Cardiac muscle cell (in vitro differentiated cells and primary cell): ENCODE measurements around the gene SLC24A3. TPM values are rescaled to one million over a fixed set of nuclear protein-coding genes. Genes with fewer than 3 reads are reported as not detected.

Source experiments
- DNase-seq, 2 donors: peaks; one replicate each; pipeline versions ENCODE4 v3.0.0 to v3.0.0-alpha.2; 2010 to 2017; ENCODE audit warnings: low read depth in 1 of 2, low spot score in 1 of 2
- H3K27ac ChIP-seq: fragments of 200-600 bp; sonication (generic); 2 replicates; pipeline ENCODE4 v1.5.1; 2016
- H3K27me3 ChIP-seq: fragments of 200-600 bp; sonication (generic); 2 replicates; pipeline ENCODE4 v1.6.0; 2016; ENCODE audit warnings: control low read depth
- H3K36me3 ChIP-seq: fragments of 200-600 bp; sonication (generic); 2 replicates; pipeline ENCODE4 v1.5.1; 2016; ENCODE audit warnings: control low read depth
- H3K4me1 ChIP-seq: fragments of 200-600 bp; sonication (generic); 2 replicates; pipeline ENCODE4 v1.8.1; 2017; ENCODE audit warnings: low read depth, mild to moderate bottlenecking, mixed run types
- H3K4me3 ChIP-seq: fragments of 200-600 bp; sonication (generic); 2 replicates; pipeline ENCODE4 v1.5.1; 2016; ENCODE audit warnings: mild to moderate bottlenecking
- H3K9me3 ChIP-seq: fragments of 200-600 bp; sonication (generic); 2 replicates; pipeline ENCODE4 v1.5.1; 2017; ENCODE audit warnings: low read depth, mild to moderate bottlenecking, control low read depth
- polyA plus RNA-seq: library from polyadenylated mRNA; unstranded; fragments of >200 nt; fragmentation: Nextera tagmentation; extraction: Ambion mirVana; gene quantifications from 2 replicates; pipeline ENCODE4 v1.2.1, GENCODE V29; 2016
- total RNA-seq: library from RNA; depleted of rRNA; stranded (reverse); fragments of >200 nt; gene quantifications from 2 replicates; pipeline ENCODE4 v1.2.3, GENCODE V29; 2016
- TF ChIP-seq, protein P1 (sequence below): IDR thresholded peaks from 2 replicates; pipeline ENCODE4 v1.5.1; 2012; ENCODE audit warnings: low read depth, mild to moderate bottlenecking, low read length

Gene SLC24A3
- total and polyA plus RNA-seq, 2 experiments from 2014 or later: 1.6 to 1.7 TPM

DNA sequence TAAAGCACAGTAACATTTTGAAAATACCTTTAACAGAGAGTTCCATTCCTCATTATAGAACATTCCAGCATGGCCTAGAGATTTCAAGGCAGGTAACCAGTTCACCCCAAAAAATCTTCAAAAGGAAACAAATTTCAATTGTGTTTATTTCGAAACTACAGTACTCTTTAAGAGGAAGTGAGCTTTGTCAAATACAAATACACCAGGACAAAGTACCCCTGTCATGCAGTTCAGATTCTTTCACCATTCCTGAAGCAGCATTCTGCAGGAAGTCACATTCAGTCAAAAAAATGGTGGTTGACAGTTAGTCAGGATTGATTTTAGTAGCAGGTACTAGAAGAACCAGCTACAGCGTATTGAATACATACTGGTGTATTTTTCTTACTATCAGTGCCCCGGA, 456.0 kb downstream of the SLC24A3 start:
- no peaks in the 10 kb centered on the region for H3K9me3 ChIP-seq
- H3K27me3 ChIP-seq: peaks cover 5% of the 10 kb centered on the region
- H3K4me1 ChIP-seq: no peaks in the 10 kb centered on the region
- no peak overlapping the region for H3K4me3 ChIP-seq
- no peak for DNase-seq
- TF ChIP-seq, protein P1, sequence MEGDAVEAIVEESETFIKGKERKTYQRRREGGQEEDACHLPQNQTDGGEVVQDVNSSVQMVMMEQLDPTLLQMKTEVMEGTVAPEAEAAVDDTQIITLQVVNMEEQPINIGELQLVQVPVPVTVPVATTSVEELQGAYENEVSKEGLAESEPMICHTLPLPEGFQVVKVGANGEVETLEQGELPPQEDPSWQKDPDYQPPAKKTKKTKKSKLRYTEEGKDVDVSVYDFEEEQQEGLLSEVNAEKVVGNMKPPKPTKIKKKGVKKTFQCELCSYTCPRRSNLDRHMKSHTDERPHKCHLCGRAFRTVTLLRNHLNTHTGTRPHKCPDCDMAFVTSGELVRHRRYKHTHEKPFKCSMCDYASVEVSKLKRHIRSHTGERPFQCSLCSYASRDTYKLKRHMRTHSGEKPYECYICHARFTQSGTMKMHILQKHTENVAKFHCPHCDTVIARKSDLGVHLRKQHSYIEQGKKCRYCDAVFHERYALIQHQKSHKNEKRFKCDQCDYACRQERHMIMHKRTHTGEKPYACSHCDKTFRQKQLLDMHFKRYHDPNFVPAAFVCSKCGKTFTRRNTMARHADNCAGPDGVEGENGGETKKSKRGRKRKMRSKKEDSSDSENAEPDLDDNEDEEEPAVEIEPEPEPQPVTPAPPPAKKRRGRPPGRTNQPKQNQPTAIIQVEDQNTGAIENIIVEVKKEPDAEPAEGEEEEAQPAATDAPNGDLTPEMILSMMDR: no peak
- H3K27ac ChIP-seq: no peak overlapping the region
- no peaks in the 10 kb centered on the region for H3K36me3 ChIP-seq

DNA sequence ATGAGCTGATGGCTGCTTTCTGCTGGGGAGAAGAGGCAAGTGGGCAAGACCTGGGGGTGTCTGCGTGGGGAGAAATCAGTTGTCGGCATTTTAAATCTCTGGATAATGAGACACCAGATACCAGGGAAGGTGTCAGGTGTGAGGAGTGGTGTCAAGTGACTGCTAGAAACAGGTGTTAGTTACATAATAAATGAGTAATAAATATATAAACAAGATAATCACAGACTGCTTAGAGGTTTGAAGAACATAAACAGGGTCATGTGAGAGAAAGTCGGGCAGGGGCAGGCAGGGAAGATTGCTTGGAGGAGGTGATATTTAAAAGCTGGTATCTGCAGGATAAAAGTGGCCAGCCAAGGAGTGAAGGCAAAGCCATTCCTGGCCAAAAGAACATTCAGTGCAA, 458.4 kb downstream of the SLC24A3 start:
- Histone ChIP-seq H3K4me3 (no peak overlapping the region), H3K27ac (no peak overlapping the region), H3K4me1 (no peaks in the 10 kb centered on the region), H3K36me3 (no peaks in the 10 kb centered on the region), H3K27me3 (no peaks in the 10 kb centered on the region), H3K9me3 (no peaks in the 10 kb centered on the region)
- no peak for DNase-seq
- TF ChIP-seq, protein P1: no peak

DNA sequence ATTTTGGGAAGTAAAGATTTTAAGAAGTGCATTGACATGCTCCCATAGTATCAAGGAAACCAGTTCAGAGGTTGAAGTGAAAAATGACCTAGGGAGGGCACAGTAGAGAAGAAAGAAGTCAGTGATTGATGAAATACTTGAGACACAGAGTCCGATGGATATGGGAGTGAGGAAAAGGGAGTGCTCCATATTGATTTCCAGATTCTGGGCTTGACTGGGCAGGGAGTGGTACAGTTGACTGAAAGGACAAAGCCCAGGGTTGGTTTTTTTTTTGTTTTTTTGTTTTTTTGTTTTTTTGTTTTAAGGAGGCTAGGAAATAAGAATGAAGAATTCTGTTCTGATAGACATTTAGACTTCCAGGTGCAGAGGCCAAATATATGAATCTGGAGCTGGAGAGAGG, 458.9 kb downstream of the SLC24A3 start:
- no peak for DNase-seq

DNA sequence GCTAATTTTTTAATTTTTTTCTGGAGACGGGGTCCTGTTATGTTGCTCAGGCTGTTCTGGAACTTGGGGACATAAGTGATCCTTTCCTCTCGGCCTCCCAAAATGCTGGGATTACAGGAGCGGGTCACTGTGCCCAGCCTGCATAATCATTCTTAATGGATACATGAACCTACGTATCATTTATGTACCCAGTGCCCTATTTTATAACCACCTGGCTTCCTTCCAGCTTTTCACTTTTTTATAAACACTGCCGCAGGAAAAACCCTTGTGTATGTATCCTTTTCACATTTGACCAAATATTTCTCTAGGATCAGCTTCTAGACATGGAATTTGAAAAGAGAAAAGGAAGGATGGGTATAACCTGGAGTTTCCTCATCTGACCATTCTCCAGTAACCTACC, 460.1 kb downstream of the SLC24A3 start:
- H3K36me3 ChIP-seq: no peaks in the 10 kb centered on the region
- H3K4me3 ChIP-seq: no peak overlapping the region
- H3K4me1 ChIP-seq: no peaks in the 10 kb centered on the region
- TF ChIP-seq, protein P1: no peak
- no peak for DNase-seq
- H3K9me3 ChIP-seq: no peaks in the 10 kb centered on the region
- H3K27ac ChIP-seq: no peak overlapping the region
- H3K27me3 ChIP-seq: no peaks in the 10 kb centered on the region

More for the DNA sequence above, 458.9 kb downstream of the SLC24A3 start:
- no peaks in the 10 kb centered on the region for H3K9me3 ChIP-seq
- no peaks in the 10 kb centered on the region for H3K36me3 ChIP-seq
- H3K4me3 ChIP-seq: no peak overlapping the region
- TF ChIP-seq, protein P1: no peak
- no peaks in the 10 kb centered on the region for H3K4me1 ChIP-seq
- no peaks in the 10 kb centered on the region for H3K27me3 ChIP-seq
- H3K27ac ChIP-seq: no peak overlapping the region

DNA sequence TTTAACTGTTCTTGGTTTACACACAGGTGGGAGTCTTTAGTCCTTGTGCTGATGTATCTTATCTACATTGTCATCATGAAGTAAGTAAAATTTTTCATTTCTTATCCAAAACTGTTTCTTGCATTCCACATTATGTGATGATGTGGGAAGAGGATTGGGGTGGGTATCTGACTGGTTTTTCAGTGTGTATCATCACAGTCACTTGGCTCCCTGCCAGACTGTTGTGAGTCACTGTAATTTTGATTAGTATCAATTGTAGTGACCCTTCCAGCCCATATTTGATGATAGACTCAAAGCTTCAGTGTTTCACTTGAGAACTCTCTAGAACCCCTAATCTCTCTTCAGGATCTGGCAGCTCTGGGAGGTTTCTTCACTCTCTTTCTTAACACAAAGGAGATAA, 461.1 kb downstream of the SLC24A3 start:
- H3K9me3 ChIP-seq: no peaks in the 10 kb centered on the region
- H3K4me3 ChIP-seq: no peak overlapping the region
- no peaks in the 10 kb centered on the region for H3K4me1 ChIP-seq
- peak in 1 of 2 donors; percentile 2 for DNase-seq
- H3K27me3 ChIP-seq: no peaks in the 10 kb centered on the region
- no peaks in the 10 kb centered on the region for H3K36me3 ChIP-seq
- no peak overlapping the region for H3K27ac ChIP-seq
- TF ChIP-seq, protein P1: no peak

DNA sequence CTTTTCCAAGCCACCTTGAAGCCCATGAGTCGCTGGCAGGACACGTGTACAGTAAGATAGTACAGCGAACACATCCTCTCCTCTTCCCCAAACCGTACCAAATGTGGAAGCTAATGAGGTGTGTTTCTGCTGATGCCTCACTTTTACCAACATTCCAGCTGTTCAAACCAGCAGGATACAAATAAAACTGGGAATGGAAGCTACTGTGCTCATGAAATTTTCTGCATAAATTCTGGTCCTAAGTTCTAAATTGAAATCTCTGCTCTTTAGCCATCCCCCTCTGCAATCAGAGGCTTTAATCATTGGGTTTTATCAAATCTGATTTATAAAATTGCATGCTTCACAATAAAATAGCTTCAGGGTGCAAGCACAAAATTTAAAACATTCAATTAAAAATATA, 463.8 kb downstream of the SLC24A3 start:
- no peaks in the 10 kb centered on the region for H3K36me3 ChIP-seq
- H3K27ac ChIP-seq: no peak overlapping the region
- H3K9me3 ChIP-seq: no peaks in the 10 kb centered on the region
- no peaks in the 10 kb centered on the region for H3K4me1 ChIP-seq
- TF ChIP-seq, protein P1: no peak
- no peak for DNase-seq
- H3K4me3 ChIP-seq: no peak overlapping the region
- H3K27me3 ChIP-seq: no peaks in the 10 kb centered on the region
